Endothelial cell (in vitro differentiated cells): ENCODE results near the gene MORN4. TPM values are rescaled to one million over a fixed set of nuclear protein-coding genes. Genes with fewer than 3 reads are reported as not detected.

ENCODE experiments used
- DNase-seq: peaks from one replicate; pipeline ENCODE4 v3.0.0; 2021; ENCODE audit warnings: low spot score
- H3K27ac Mint-ChIP-seq: one replicate; pipeline ENCODE4 v1.8.0; 2021; ENCODE audit warnings: mixed read lengths, inconsistent platforms; ENCODE audit not compliant: unreplicated experiment
- H3K27me3 Mint-ChIP-seq: one replicate; pipeline ENCODE4 v1.8.0; 2021; ENCODE audit warnings: mild to moderate bottlenecking, moderate library complexity, mixed read lengths, inconsistent platforms; ENCODE audit not compliant: unreplicated experiment
- H3K36me3 Mint-ChIP-seq: one replicate; pipeline ENCODE4 v1.8.0; 2021; ENCODE audit warnings: mild to moderate bottlenecking, low read depth, mixed read lengths, inconsistent platforms; ENCODE audit not compliant: unreplicated experiment
- H3K4me1 Mint-ChIP-seq: one replicate; pipeline ENCODE4 v1.8.0; 2021; ENCODE audit warnings: mild to moderate bottlenecking, mixed read lengths, inconsistent platforms; ENCODE audit not compliant: unreplicated experiment
- H3K4me3 Mint-ChIP-seq: one replicate; pipeline ENCODE4 v1.8.0; 2021; ENCODE audit warnings: mild to moderate bottlenecking, mixed read lengths, inconsistent platforms; ENCODE audit not compliant: unreplicated experiment
- H3K9me3 Mint-ChIP-seq: one replicate; pipeline ENCODE4 v1.8.0; 2021; ENCODE audit warnings: mixed read lengths, inconsistent platforms; ENCODE audit not compliant: unreplicated experiment
- CTCF ChIP-seq: fragments of 200-600 bp; sonication (generic); IDR thresholded peaks from one replicate; pipeline ENCODE4 v1.5.0; 2021; ENCODE audit warnings: antibody characterized with exemption; ENCODE audit not compliant: unreplicated experiment
- total RNA-seq: library from RNA; stranded (reverse); fragmentation: NEBNext Ultra II Directional; extraction: Animal tissue kit (Norgen Biotek cat#: 25700); gene quantifications from one replicate; pipeline ENCODE4 v1.2.1, GENCODE V29; 2021; ENCODE audit not compliant: unreplicated experiment

Gene MORN4
- total RNA-seq, 1 donor from 2014 or later, result 10.9 TPM

DNA sequence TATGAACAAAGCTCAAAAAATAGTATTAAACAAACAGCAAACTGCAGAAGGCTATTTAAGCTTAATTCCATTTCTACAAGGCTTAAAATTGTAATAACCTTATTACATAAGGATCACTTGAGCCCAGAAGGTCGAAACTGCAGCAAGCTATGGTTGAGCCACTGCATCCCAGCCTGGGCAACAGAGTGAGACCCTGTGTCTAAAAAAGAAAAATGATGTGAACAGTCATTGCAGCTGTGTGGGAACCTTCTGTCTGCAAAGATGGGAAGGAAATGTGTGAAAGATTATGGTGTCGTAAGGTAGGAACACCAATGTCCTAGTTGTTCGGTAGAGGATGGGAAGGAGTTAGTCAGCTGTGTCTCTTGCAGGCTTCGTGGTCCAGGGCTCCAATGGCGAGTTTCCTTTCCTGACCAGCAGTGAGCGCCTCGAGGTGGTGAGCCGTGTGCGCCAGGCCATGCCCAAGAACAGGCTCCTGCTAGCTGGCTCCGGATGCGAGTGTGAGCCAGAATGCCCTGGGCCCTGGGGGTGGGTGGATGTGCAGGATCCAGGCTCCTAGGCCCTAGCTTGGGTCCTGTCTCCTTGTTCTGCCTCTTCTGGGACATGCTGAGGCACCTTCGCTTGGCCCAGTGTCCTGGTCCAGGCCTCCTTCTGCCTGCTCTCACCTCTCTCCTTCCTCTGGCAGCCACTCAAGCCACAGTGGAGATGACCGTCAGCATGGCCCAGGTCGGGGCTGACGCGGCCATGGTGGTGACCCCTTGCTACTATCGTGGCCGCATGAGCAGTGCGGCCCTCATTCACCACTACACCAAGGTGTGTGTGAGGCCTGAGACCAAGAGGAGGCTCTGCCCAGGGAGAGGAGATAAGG lies 34.7 kb downstream of the MORN4 start:
- no peak for DNase-seq
- Mint-ChIP-seq H3K27me3 (peaks cover 9% of the 10 kb centered on the region), H3K9me3 (no peaks in the 10 kb centered on the region), H3K4me3 (no peak overlapping the region), H3K4me1 (peaks cover 7% of the 10 kb centered on the region), H3K27ac (peak overlapping the region; percentile 58), H3K36me3 (no peaks in the 10 kb centered on the region)
- no peak for TF ChIP-seq CTCF

DNA sequence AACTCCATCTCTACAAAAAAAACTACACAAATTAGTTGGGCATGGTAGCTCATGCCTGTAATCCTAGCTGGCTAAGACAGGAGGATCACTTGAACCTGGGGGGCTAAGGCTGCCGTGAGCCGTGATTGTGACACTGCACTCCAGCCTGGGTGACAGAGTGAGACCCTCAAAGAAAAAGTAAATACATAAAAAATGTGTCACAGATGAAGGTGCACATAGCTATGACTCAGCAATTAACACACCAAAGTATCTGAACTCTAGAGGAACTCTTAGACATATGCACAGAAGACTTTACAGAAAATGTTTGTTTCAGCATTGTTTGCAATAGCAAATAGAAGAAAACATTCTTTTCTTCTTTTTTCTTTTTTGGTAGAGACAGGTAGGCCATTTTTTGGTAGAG lies 35.5 kb downstream of the MORN4 start:
- no peak for TF ChIP-seq CTCF
- Mint-ChIP-seq H3K4me3 (no peak overlapping the region), H3K27me3 (peaks cover 9% of the 10 kb centered on the region), H3K27ac (peak overlapping the region; percentile 26), H3K4me1 (peaks cover 7% of the 10 kb centered on the region), H3K9me3 (no peaks in the 10 kb centered on the region), H3K36me3 (no peaks in the 10 kb centered on the region)
- DNase-seq, result no peak

DNA sequence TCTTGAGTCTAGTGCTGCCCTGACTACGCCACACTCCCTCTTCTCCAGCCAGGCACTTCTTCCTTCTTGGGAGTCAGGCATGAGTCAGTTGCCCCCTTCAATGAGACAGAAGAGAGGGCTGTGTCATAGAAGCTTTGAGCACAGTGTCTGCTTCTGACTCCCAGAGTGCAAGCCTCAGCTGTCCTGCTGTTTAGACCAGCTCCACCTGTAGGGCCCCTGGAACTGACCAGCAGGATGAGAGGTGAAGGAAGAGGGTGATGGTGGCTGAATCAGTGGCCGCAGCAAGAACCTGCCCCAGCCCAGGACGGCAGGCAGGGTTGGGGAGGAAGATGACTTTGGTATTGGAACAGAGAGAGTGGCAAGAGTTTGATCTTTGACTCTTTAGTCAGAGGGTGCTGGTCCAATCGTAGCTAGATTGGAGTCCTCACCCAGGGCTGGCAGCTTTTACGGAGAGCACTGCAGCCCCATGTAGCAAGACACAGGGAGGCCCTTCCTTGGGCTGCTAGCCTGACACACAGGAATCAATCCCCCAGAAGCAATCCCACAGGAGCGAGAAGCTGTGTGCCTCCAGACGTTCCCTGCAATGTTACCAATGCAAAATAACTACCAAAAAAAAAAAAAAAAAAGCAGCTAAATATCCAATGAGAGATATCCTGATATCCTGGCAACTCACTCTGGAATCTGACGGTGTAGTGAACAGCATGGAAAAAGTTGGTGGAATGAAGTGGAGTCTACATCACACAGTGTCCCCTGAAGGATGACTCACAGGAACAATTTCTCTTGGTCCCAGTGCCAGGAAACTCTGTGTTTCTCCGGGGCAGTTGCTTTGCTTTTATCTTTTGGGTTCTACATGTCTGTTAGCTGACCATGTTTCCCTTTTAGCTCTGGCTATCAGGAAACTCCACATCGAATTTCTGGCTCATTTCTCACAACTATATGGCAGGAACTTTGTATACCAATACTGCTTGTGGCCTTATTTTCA lies 36.9 kb downstream of the MORN4 start:
- Mint-ChIP-seq H3K4me3 (no peak overlapping the region), H3K4me1 (peaks cover 7% of the 10 kb centered on the region), H3K9me3 (no peaks in the 10 kb centered on the region), H3K27me3 (peaks cover 10% of the 10 kb centered on the region), H3K27ac (no peak overlapping the region), H3K36me3 (no peaks in the 10 kb centered on the region)
- DNase-seq, result no peak
- no peak for TF ChIP-seq CTCF

- Mint-ChIP-seq H3K27me3 (peaks cover 3% of the 10 kb centered on the region), H3K27ac (no peak overlapping the region), H3K9me3 (no peaks in the 10 kb centered on the region), H3K4me3 (no peak overlapping the region), H3K36me3 (no peaks in the 10 kb centered on the region), H3K4me1 (peaks cover 7% of the 10 kb centered on the region)
- TF ChIP-seq CTCF, result no peak
- no peak for DNase-seq
These were observed 39.9 kb downstream of the MORN4 start for GRCh38 chr10:97593421-97593820.
